HepG2 (cell line): ENCODE measurements around the gene TUBA8.

Source experiments
- CHD4 ChIP-seq: fragments of 200-600 bp; sonication (generic); IDR thresholded peaks from 2 replicates; pipeline ENCODE4 v1.7.0; 2017; ENCODE audit warnings: mild to moderate bottlenecking, low read length, borderline replicate concordance
- CTCF ChIP-seq: sonication (generic); formaldehyde crosslinking; IDR thresholded peaks from 2 replicates; pipeline ENCODE4 v1.5.0; 2020; ENCODE audit warnings: mild to moderate bottlenecking, missing genetic modification reagents, moderate library complexity
- HHEX ChIP-seq: IDR thresholded peaks from 2 replicates; pipeline ENCODE4 v1.6.1; 2016; ENCODE audit warnings: control low read depth
- HNF1A ChIP-seq, 2 experiments: sonication (generic) in 1 of 2; formaldehyde crosslinking in 1 of 2; IDR thresholded peaks; 2 replicates each; pipeline versions ENCODE4 v1.4.0 to v1.6.1; 2016 to 2020; ENCODE audit warnings: borderline replicate concordance in 1 of 2, low read depth in 1 of 2, mild to moderate bottlenecking in 1 of 2, missing genetic modification reagents in 1 of 2
- PATZ1 ChIP-seq: sonication (generic); formaldehyde crosslinking; IDR thresholded peaks from 2 replicates; pipeline ENCODE4 v1.4.0; 2020; ENCODE audit warnings: missing genetic modification reagents
- ZFP91 ChIP-seq: sonication (generic); formaldehyde crosslinking; IDR thresholded peaks from 2 replicates; pipeline ENCODE4 v1.9.0; 2022; ENCODE audit warnings: missing genetic modification reagents, mild to moderate bottlenecking, borderline replicate concordance
- ZNF260 ChIP-seq: sonication (generic); formaldehyde crosslinking; IDR thresholded peaks from 2 replicates; pipeline ENCODE4 v1.4.0; 2020; ENCODE audit warnings: missing genetic modification reagents, low read depth, mild to moderate bottlenecking, borderline replicate concordance
- ZNF318 ChIP-seq: sonication (generic); formaldehyde crosslinking; IDR thresholded peaks from 2 replicates; pipeline ENCODE4 v1.4.0; 2020; ENCODE audit warnings: mild to moderate bottlenecking, missing genetic modification reagents

- no peak for TF ChIP-seq ZFP91 (CRISPR knock-in tag)
- no peak for TF ChIP-seq HHEX (CRISPR knock-in tag)
- TF ChIP-seq HNF1A (IDR thresholded peaks at IDR 0.05; ENCODE audit: low read depth): no peak
- TF ChIP-seq HNF1A (CRISPR knock-in tag; IDR thresholded peaks at IDR 0.05; ENCODE audit: borderline replicate concordance): no peak
- no peak for TF ChIP-seq ZNF260 (CRISPR knock-in tag)
- no peak for TF ChIP-seq ZNF318 (CRISPR knock-in tag)
- TF ChIP-seq CTCF (CRISPR knock-in tag): no peak
- no peak for TF ChIP-seq CHD4
- no peak for TF ChIP-seq PATZ1 (CRISPR knock-in tag)
These were observed 9.0 kb downstream of the TUBA8 start for GRCh38 chr22:18119409-18120110.
